ENCODE data around the gene RIMBP2. TPM values are rescaled to one million over a fixed set of nuclear protein-coding genes. Genes with fewer than 3 reads are reported as not detected.

RIMBP2 gene
- total RNA-seq, 1 donor from 2014 or later: not detected

GRCh38 chr12:130375296-130376287 lies 340.5 kb downstream of the RIMBP2 start:
- no peaks in the 10 kb centered on the region for H3K4me1 Mint-ChIP-seq
- no peaks in the 10 kb centered on the region for H3K36me3 Mint-ChIP-seq (ENCODE audit: low read depth)
- no peaks in the 10 kb centered on the region for H3K9me3 Mint-ChIP-seq
- no peak overlapping the region for H3K4me3 Mint-ChIP-seq
- no peaks in the 10 kb centered on the region for H3K27me3 Mint-ChIP-seq
- no peak for DNase-seq
- intact Hi-C loops (cut with micrococcal nuclease): no loop called here
- H3K27ac Mint-ChIP-seq: no peak overlapping the region

GRCh38 chr12:130374083-130374482 lies 342.0 kb downstream of the RIMBP2 start:
- H3K27me3 Mint-ChIP-seq: no peaks in the 10 kb centered on the region
- no peaks in the 10 kb centered on the region for H3K9me3 Mint-ChIP-seq
- no peak overlapping the region for H3K4me3 Mint-ChIP-seq

GRCh38 chr12:130372936-130373335 lies 343.2 kb downstream of the RIMBP2 start:
- intact Hi-C loops (cut with micrococcal nuclease): no loop called here
- Mint-ChIP-seq H3K9me3 (no peaks in the 10 kb centered on the region), H3K4me1 (no peaks in the 10 kb centered on the region), H3K4me3 (no peak overlapping the region), H3K27ac (no peak overlapping the region), H3K36me3 (ENCODE audit: low read depth) (no peaks in the 10 kb centered on the region), H3K27me3 (no peaks in the 10 kb centered on the region)
- DNase-seq: no peak

More at GRCh38 chr12:130374083-130374482, 342.0 kb downstream of the RIMBP2 start:
- H3K27ac Mint-ChIP-seq: no peak overlapping the region
- no peaks in the 10 kb centered on the region for H3K4me1 Mint-ChIP-seq
- no peak for DNase-seq
- H3K36me3 Mint-ChIP-seq (ENCODE audit: low read depth): no peaks in the 10 kb centered on the region
- intact Hi-C loops (cut with micrococcal nuclease): no loop called here

- no peak for DNase-seq
- no peaks in the 10 kb centered on the region for H3K27me3 Mint-ChIP-seq
Observed at GRCh38 chr12:130371296-130371695, 344.8 kb downstream of the RIMBP2 start.

GRCh38 chr12:130369816-130370215 lies 346.3 kb downstream of the RIMBP2 start:
- intact Hi-C loops (cut with micrococcal nuclease): no loop called here
- H3K9me3 Mint-ChIP-seq: no peaks in the 10 kb centered on the region
- no peak overlapping the region for H3K27ac Mint-ChIP-seq
- no peaks in the 10 kb centered on the region for H3K36me3 Mint-ChIP-seq (ENCODE audit: low read depth)
- no peaks in the 10 kb centered on the region for H3K4me1 Mint-ChIP-seq
- no peak for DNase-seq
- H3K27me3 Mint-ChIP-seq: no peaks in the 10 kb centered on the region
- H3K4me3 Mint-ChIP-seq: no peak overlapping the region

More at GRCh38 chr12:130371296-130371695, 344.8 kb downstream of the RIMBP2 start:
- Mint-ChIP-seq H3K4me1 (no peaks in the 10 kb centered on the region), H3K4me3 (no peak overlapping the region), H3K27ac (no peak overlapping the region), H3K36me3 (ENCODE audit: low read depth) (no peaks in the 10 kb centered on the region), H3K9me3 (no peaks in the 10 kb centered on the region)
- intact Hi-C loops (cut with micrococcal nuclease): no loop called here

GRCh38 chr12:130367523-130367922 lies 348.6 kb downstream of the RIMBP2 start:
- Mint-ChIP-seq H3K27me3 (no peaks in the 10 kb centered on the region), H3K27ac (no peak overlapping the region), H3K9me3 (no peaks in the 10 kb centered on the region), H3K4me1 (no peaks in the 10 kb centered on the region), H3K36me3 (ENCODE audit: low read depth) (no peaks in the 10 kb centered on the region), H3K4me3 (no peak overlapping the region)
- intact Hi-C loops (cut with micrococcal nuclease): no loop called here
- DNase-seq: no peak

GRCh38 chr12:130367003-130367402 lies 349.1 kb downstream of the RIMBP2 start:
- no peak for DNase-seq
- Mint-ChIP-seq H3K4me3 (no peak overlapping the region), H3K4me1 (no peaks in the 10 kb centered on the region), H3K9me3 (no peaks in the 10 kb centered on the region), H3K27ac (no peak overlapping the region), H3K36me3 (ENCODE audit: low read depth) (no peaks in the 10 kb centered on the region), H3K27me3 (no peaks in the 10 kb centered on the region)
- intact Hi-C loops (cut with micrococcal nuclease): no loop called here

GRCh38 chr12:130366159-130366558 lies 349.9 kb downstream of the RIMBP2 start:
- intact Hi-C loops (cut with micrococcal nuclease): no loop called here
- H3K4me3 Mint-ChIP-seq: no peak overlapping the region
- no peaks in the 10 kb centered on the region for H3K4me1 Mint-ChIP-seq
- H3K9me3 Mint-ChIP-seq: no peaks in the 10 kb centered on the region
- no peak overlapping the region for H3K27ac Mint-ChIP-seq
- no peaks in the 10 kb centered on the region for H3K27me3 Mint-ChIP-seq
- H3K36me3 Mint-ChIP-seq (ENCODE audit: low read depth): no peaks in the 10 kb centered on the region
- DNase-seq: no peak

GRCh38 chr12:130364578-130364977 lies 351.5 kb downstream of the RIMBP2 start:
- no peaks in the 10 kb centered on the region for H3K4me1 Mint-ChIP-seq
- DNase-seq: no peak
- intact Hi-C loops (cut with micrococcal nuclease): no loop called here
- no peaks in the 10 kb centered on the region for H3K36me3 Mint-ChIP-seq (ENCODE audit: low read depth)
- no peaks in the 10 kb centered on the region for H3K27me3 Mint-ChIP-seq
- H3K9me3 Mint-ChIP-seq: no peaks in the 10 kb centered on the region
- H3K4me3 Mint-ChIP-seq: no peak overlapping the region
- H3K27ac Mint-ChIP-seq: no peak overlapping the region

GRCh38 chr12:130362060-130362459 lies 354.0 kb downstream of the RIMBP2 start:
- no peaks in the 10 kb centered on the region for H3K9me3 Mint-ChIP-seq
- no peaks in the 10 kb centered on the region for H3K27me3 Mint-ChIP-seq
- H3K4me1 Mint-ChIP-seq: no peaks in the 10 kb centered on the region
- no peak for DNase-seq
- intact Hi-C loops (cut with micrococcal nuclease): no loop called here
- no peak overlapping the region for H3K27ac Mint-ChIP-seq
- no peak overlapping the region for H3K4me3 Mint-ChIP-seq
- no peaks in the 10 kb centered on the region for H3K36me3 Mint-ChIP-seq (ENCODE audit: low read depth)

- Mint-ChIP-seq H3K27me3 (no peaks in the 10 kb centered on the region), H3K9me3 (no peaks in the 10 kb centered on the region), H3K27ac (no peak overlapping the region), H3K36me3 (ENCODE audit: low read depth) (no peaks in the 10 kb centered on the region), H3K4me1 (peaks cover 2% of the 10 kb centered on the region), H3K4me3 (no peak overlapping the region)
- DNase-seq: no peak
- intact Hi-C loops (cut with micrococcal nuclease): no loop called here
Observed at GRCh38 chr12:130357729-130358330, 358.3 kb downstream of the RIMBP2 start.

GRCh38 chr12:130357241-130357640 lies 358.9 kb downstream of the RIMBP2 start:
- intact Hi-C loops (cut with micrococcal nuclease): no loop called here
- Mint-ChIP-seq H3K27me3 (no peaks in the 10 kb centered on the region), H3K36me3 (ENCODE audit: low read depth) (no peaks in the 10 kb centered on the region), H3K4me1 (peaks cover 2% of the 10 kb centered on the region), H3K9me3 (no peaks in the 10 kb centered on the region), H3K27ac (no peak overlapping the region), H3K4me3 (no peak overlapping the region)
- no peak for DNase-seq

- DNase-seq: no peak
- H3K4me1 Mint-ChIP-seq: peaks cover 2% of the 10 kb centered on the region
- no peaks in the 10 kb centered on the region for H3K36me3 Mint-ChIP-seq (ENCODE audit: low read depth)
- no peaks in the 10 kb centered on the region for H3K27me3 Mint-ChIP-seq
- intact Hi-C loops (cut with micrococcal nuclease): no loop called here
- no peaks in the 10 kb centered on the region for H3K9me3 Mint-ChIP-seq
- no peak overlapping the region for H3K27ac Mint-ChIP-seq
- H3K4me3 Mint-ChIP-seq: no peak overlapping the region
Observed at GRCh38 chr12:130356222-130356621, 359.9 kb downstream of the RIMBP2 start.

- H3K27me3 Mint-ChIP-seq: no peaks in the 10 kb centered on the region
- no peak for DNase-seq
- intact Hi-C loops (cut with micrococcal nuclease): no loop called here
- no peaks in the 10 kb centered on the region for H3K9me3 Mint-ChIP-seq
- no peak overlapping the region for H3K4me3 Mint-ChIP-seq
- peaks cover 2% of the 10 kb centered on the region for H3K4me1 Mint-ChIP-seq
- H3K27ac Mint-ChIP-seq: no peak overlapping the region
- H3K36me3 Mint-ChIP-seq (ENCODE audit: low read depth): no peaks in the 10 kb centered on the region
Observed at GRCh38 chr12:130354407-130354806, 361.7 kb downstream of the RIMBP2 start.
